Peyer's patch (tissue), 4 donors: ENCODE measurements around the gene SRGAP2B.
"Not testable (repeated sequence)": the region's sequence is repeated elsewhere in the genome, so short reads cannot be mapped to it uniquely, and the experiment has no call there.

Experiments
- CTCF ChIP-seq, 6 experiments: fragments of 450-650 bp in 4 of 6; fragments of 200-600 bp in 2 of 6; sonication (generic) in 1 of 6; IDR thresholded peaks; one replicate each; pipeline ENCODE4 v1.5.1; 2017 to 2019; ENCODE audit warnings: antibody characterized with exemption in 6 of 6, mild to moderate bottlenecking in 3 of 6, moderate library complexity in 1 of 6
- POLR2A ChIP-seq, 2 donors: fragments of 450-650 bp; IDR thresholded peaks; one replicate each; pipeline ENCODE4 v1.5.1; 2017; ENCODE audit warnings: antibody characterized with exemption in 2 of 2, mild to moderate bottlenecking in 2 of 2, moderate library complexity in 2 of 2

- not testable (repeated sequence) for TF ChIP-seq CTCF, POLR2A (IDR thresholded peaks at IDR 0.05)
Measured at GRCh38 chr1:144858607-144859006, 236.5 kb downstream of the SRGAP2B start.
